Suppressor macrophage treated with lipopolysaccharide for 1 hour (primary cell): ENCODE results near the gene RPRD2.
"Not testable (repeated sequence)": the region's sequence is repeated elsewhere in the genome, so short reads cannot be mapped to it uniquely, and the experiment has no call there.

ENCODE experiments used
- DNase-seq, 3 donors: peaks; one replicate each; pipeline ENCODE4 v3.0.0-alpha.2; 2020 to 2022

RPRD2 gene

DNA sequence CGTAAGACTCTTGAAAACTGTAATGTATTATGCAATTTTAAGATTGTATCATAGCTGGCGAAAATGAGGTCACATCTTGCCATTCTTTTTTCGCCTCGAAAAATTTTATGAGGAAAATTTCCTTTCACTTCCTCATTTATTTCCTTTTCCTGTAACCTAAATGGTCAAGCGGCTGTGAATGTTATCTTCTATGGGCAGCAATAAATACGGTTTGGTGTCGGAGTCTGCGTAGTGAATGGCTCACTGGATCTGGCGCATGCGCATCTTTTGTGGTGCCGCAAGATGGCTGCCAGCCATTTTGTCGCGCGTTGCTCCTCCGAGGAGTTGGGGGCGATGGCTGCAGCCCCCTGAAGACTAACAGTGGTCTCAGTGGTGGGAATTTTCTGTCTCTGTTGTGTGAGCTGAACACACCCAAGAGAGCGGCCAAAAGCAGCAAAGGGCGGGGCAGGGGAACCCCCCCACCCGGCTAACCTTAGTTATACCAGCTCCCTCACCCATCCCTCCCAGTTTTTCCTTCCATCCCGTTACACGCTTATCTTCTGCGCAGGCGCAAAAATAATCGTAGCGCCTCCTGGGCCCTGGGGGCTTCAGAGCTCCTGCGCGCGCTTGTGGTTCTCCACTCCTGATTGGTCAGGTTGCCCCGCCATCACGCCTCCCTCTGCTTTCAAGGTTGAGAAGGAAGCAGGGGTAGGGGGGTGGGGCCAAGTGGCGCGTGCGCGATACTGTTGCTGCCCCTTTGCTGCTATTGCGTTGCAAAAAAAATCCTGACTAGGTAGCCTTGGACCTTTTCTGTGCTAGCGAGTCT lies at the start of gene RPRD2:
RPRD2 (plus strand) TSS at position 722 of the 805 bp plus-strand sequence. CDS start 568 bp downstream, outside the sequence.
- peak; percentile 96 to 99 (median 98) for DNase-seq

- DNase-seq = not testable (repeated sequence)
Observed at GRCh38 chr1:150314691-150315090, 49.3 kb upstream of the RPRD2 start.

GRCh38 chr1:150320667-150320978 lies 43.3 kb upstream of the RPRD2 start:
- DNase-seq = peak in 1 of 3 donors; percentile 17

DNA sequence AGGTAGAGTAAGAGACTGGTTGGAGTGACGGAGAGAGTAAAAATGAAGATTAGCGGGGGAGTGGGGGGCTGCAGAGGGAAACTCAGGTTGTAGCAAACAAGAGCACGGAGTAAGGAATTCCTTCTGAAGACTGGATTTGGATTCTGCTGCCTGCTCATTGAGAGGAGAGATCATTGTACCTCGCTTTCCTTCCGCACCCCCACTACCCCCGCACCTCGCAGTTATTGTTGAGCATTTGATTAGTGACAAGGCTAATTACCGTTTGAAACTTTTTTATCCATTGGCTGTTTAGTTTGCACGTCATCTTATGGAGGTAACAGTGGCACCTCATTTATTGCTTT lies 42.2 kb upstream of the RPRD2 start:
- DNase-seq = peak in 1 of 3 donors; percentile 4

DNA sequence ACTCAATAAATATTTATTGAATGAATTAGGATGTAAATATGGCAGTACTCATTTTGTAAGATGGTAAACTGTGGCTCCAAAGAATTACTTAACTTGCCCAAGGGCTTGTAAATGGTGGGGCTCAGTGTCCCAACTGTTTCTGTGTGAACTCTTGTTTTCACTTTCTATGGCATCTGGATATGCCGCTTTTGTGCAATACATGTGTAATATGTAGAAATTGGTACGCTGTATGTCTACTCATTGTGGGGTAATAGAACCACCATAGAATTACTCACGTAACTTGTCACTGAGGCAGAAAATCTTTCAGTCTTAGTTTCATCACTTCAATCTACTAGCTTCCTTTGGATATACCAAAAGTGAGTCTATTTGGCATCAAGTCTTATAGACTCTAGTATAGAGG lies 41.6 kb upstream of the RPRD2 start:
- peak; percentile 87 to 99 (median 96) for DNase-seq

DNA sequence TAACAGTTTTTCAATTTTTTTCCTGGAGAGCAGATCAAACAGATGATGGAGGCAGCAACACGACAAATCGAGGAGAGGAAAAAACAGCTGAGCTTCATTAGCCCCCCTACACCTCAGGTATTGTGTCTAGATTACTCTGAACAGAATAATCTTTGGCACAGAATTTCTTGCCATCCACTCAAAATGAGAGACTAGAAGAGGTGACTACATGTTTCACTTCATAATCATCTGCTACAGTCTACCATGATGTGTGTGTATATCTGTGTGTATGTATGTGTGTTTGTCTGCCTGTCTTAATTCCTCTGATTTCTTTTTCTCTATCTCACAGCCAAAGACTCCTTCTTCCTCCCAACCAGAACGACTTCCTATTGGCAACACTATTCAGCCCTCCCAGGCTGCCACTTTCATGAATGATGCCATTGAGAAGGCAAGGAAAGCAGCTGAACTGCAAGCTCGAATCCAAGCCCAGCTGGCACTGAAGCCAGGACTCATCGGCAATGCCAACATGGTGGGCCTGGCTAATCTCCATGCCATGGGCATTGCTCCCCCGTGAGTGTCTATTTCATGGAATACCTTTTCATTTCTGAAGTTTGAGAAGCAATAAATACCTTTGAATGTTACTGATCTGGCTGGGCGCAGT lies 31.2 kb upstream of the RPRD2 start:
- DNase-seq = no peak

GRCh38 chr1:150346316-150346715 lies 17.6 kb upstream of the RPRD2 start:
- DNase-seq = no peak

DNA sequence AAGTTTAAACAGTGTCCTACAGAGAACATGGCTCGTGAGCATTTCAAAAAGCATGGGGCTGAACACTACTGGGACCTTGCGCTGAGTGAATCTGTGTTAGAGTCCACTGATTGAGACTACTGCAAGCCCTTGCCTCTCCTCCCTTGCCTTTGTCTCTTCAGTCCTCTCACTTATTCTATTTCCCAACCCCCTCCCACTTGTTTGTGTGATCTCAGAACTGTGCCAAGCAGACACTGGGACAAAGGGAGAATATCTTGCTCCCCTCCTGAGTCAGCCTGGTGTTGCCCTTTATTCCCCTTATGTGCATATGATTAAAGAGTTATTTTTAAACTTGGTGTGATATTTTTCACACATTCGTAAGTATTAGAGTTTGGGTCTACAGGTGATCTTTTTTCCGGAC lies 11.1 kb upstream of the RPRD2 start:
- DNase-seq = peak; percentile 47 to 59 (median 49)

GRCh38 chr1:150362721-150363425 lies 1.1 kb upstream of the RPRD2 start:
- no peak for DNase-seq

DNA sequence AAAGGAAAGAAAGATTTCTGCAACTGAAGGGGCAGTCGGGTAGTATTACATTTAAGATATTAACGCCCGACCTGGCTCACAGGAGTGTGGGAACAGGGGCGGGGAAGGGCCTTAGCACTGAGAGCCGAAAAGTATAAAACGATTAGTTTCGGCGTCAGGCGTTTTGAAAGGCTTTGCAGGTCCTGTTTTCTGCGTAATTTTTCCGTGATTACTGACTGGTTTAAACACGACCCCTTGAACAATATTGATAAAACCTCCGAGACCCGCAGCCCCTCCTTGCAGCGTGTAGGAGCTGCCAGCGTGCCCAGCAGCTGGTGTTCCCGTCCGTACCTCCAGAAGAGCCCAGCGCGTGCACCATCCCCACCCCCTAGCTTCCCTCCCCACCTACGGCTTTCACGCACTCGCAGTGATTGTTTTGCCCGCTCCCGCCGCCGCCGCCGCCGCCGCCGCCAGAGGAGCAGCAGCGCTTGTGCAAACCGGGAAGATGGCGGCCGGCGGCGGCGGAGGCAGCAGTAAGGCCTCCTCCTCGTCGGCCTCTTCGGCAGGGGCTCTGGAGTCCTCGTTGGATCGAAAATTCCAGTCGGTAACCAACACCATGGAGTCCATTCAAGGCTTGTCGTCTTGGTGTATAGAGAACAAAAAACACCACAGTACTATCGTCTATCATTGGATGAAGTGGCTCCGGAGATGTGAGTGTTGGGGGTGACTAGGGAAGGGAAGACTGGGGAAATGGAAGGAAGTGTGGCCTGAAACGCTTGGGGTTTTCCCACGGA lies 470 bp downstream of the RPRD2 start:
- DNase-seq = peak; percentile 80 to 90 (median 82)

- peak in 2 of 3 donors; percentile 25 to 33 for DNase-seq
Observed at GRCh38 chr1:150365941-150366340, 2.0 kb downstream of the RPRD2 start.

- peak in 1 of 3 donors; percentile 12 for DNase-seq
Observed at GRCh38 chr1:150366416-150367296, 2.7 kb downstream of the RPRD2 start.

GRCh38 chr1:150371110-150371509 lies 7.2 kb downstream of the RPRD2 start:
- DNase-seq = no peak

DNA sequence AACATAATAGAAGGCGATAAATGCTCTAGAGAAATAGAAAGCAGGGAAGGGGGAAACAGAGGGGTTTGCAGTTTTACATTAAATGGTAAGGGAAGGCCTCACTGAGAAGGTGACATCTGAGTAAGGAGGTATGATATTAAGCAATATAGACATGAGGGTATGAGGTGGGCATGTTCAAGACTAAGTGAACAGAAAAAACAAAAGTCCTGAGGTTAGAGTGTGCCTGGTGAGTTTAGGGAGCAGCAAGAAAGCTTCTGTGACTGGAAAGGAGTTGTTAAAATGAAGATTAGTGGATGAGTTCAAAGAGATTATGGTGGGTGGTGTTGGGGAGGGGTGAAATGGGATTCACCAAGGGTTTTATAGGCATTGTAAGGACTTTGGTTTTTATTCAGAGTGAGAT lies 8.6 kb downstream of the RPRD2 start:
- DNase-seq = no peak

DNA sequence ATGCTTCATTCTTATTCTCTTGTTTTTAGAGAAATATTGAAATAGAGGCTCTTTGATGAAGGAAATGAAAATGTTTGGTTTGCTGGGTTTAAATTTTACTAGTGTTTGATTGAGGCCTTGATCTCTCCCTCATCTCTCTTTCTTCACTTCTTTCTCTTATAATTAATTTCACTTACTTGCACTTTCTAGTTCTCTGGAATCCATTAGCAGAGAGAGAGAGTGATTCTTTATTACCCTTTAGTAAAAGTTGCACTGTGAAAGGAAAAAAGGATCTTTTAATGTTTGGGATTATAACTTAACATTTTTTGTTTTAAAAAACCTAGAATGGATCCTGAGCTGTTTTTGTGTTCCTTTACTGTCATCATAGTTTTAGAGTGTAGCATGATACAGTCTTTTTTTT lies 12.2 kb downstream of the RPRD2 start:
- no peak for DNase-seq

- no peak for DNase-seq
Observed at GRCh38 chr1:150383631-150384324, 19.8 kb downstream of the RPRD2 start.

GRCh38 chr1:150385537-150386445 lies 21.8 kb downstream of the RPRD2 start:
- no peak for DNase-seq

DNA sequence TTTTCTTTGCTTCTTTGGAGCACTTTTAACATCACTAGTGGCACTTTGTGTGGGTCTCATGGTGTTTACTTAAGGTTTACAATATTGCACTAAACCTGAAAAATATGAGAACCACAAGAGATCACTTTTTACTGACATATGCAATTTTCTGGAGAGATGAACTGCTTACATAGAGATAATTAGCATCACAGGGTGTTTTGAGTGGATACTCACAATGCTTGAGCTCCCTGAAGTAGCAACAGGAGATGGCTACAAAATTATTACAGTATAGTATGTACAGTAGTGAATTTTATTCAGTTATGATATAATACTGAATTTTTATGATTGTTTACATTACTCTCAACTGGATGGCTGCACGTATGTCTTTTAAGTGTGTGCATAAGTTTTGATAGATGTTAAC lies 22.6 kb downstream of the RPRD2 start:
- no peak for DNase-seq

DNA sequence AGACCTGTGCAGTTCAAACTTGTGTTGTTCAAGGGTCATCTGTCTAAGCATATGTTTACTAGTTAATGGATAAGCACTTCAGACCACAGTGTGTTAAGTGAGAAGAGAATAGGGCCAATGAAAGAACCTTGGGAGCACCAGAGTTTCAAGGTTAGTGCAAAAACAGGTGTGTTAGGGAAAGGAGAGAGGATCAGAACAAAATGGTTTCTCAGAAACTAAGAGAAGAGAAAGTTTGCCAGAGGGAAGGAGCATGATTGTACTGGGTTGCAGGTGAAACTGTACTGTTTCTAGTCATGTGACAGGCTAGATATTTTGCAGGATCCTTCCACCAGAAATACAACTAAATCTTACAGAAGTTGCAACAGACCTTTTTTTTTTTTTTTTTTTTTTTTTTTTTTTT lies 23.3 kb downstream of the RPRD2 start:
- DNase-seq = no peak

- no peak for DNase-seq
Observed at GRCh38 chr1:150388241-150388640, 24.3 kb downstream of the RPRD2 start.
